Kidney epithelial cell (primary cell): Measurements from ENCODE around the gene EGFL8. TPM values are rescaled to one million over a fixed set of nuclear protein-coding genes. Genes with fewer than 3 reads are reported as not detected.
"Not testable (repeated sequence)": the region's sequence is repeated elsewhere in the genome, so short reads cannot be mapped to it uniquely, and the experiment has no call there.

Experiments used
- DNase-seq: peaks from one replicate; pipeline ENCODE4 v3.0.0-alpha.2; 2010; ENCODE audit warnings: low read depth
- H3K27me3 ChIP-seq: 2 replicates; pipeline ENCODE4 v1.6.0; 2011; ENCODE audit warnings: low read length; ENCODE audit not compliant: control insufficient read depth, insufficient read depth
- H3K36me3 ChIP-seq: 2 replicates; pipeline ENCODE4 v1.5.1; 2011; ENCODE audit warnings: low read length; ENCODE audit not compliant: control insufficient read depth, insufficient read depth
- H3K4me3 ChIP-seq: 2 replicates; pipeline ENCODE4 v1.5.1; 2011; ENCODE audit warnings: low read depth, mild to moderate bottlenecking, control low read depth, low read length
- total RNA-seq: library from RNA; depleted of rRNA; stranded (reverse); fragments of >200 nt; gene quantifications from 2 replicates; pipeline ENCODE4 v1.2.3, GENCODE V29; 2015
- TF ChIP-seq, protein P1 (sequence below): IDR thresholded peaks from 2 replicates; pipeline ENCODE4 v1.5.1; 2011; ENCODE audit warnings: mild to moderate bottlenecking, moderate library complexity, low read length, control low read depth, inconsistent platforms; ENCODE audit not compliant: insufficient read depth, poor library complexity, severe bottlenecking

EGFL8 gene
- total RNA-seq, 1 donor from 2014 or later, result 5.1 TPM

DNA sequence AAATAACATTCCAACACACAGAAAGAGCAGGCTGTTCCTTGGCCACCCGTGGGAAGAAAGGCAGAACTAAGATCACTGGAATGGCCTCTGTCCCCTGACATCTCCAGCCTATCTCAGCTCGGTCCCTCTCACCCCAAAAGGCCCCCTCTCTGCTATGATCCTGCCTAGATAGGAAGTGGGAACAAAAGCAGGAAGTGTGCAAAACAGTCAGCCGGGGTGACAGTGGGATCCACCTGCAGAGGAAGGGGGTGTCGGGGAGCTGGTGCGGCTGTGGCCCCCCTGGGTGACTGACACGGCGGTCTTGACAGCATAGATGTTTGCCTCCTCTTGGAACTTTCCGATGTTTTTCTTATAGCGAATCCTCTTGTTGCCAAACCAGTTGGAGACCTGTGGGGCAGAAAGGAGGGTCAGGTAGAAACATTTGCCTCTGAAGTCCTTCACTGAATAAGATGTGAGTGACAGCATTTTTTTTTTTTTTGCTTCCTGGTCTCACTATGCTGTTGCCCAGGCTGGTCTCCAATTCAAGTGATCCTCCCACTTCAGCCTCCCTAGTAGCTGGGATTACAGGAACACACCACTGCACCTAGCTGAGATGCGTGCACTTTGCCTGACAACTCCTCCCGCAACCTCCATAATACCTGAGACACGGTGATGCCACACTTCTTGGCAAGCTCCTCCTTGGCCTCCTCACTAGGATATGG lies 22.8 kb downstream of the EGFL8 start:
- no peaks in the 10 kb centered on the region for H3K36me3 ChIP-seq
- no peak for DNase-seq
- TF ChIP-seq, protein P1, sequence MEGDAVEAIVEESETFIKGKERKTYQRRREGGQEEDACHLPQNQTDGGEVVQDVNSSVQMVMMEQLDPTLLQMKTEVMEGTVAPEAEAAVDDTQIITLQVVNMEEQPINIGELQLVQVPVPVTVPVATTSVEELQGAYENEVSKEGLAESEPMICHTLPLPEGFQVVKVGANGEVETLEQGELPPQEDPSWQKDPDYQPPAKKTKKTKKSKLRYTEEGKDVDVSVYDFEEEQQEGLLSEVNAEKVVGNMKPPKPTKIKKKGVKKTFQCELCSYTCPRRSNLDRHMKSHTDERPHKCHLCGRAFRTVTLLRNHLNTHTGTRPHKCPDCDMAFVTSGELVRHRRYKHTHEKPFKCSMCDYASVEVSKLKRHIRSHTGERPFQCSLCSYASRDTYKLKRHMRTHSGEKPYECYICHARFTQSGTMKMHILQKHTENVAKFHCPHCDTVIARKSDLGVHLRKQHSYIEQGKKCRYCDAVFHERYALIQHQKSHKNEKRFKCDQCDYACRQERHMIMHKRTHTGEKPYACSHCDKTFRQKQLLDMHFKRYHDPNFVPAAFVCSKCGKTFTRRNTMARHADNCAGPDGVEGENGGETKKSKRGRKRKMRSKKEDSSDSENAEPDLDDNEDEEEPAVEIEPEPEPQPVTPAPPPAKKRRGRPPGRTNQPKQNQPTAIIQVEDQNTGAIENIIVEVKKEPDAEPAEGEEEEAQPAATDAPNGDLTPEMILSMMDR, result no peak
- H3K4me3 ChIP-seq, result no peak overlapping the region
- H3K27me3 ChIP-seq, result no peaks in the 10 kb centered on the region

DNA sequence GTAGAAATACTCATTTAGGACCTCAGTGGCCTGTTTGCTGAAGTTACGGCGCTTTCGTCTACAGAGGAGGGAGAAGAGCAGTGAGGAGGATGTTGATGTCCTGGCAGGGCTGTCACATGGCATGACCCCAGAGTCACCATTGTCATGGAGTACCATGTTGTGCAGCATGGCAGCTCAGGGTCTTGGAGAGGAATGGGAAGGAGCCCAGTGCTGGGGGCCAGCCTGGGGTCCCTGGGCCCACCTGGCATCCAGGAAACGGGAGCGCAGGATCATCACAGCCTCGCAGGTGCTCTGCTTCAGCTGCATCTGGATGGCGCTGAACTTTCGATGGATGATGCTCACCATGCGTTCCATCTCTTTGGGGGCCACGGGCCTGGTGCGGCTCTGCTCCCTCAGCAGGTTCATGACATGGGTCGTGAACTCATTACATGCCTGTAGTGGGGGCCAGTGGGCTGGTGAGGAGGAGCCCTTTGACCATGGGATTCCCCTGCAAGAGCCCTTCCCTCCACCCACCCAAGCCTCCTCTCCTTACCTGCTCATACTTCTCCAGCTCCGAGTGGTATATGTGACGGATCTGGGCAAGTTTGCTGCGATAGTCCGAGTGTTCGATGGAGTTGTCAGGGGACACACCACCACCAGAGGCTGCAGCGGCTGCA lies 23.5 kb downstream of the EGFL8 start:
- H3K27me3 ChIP-seq, H3K4me3 ChIP-seq, H3K36me3 ChIP-seq, DNase-seq: not testable (repeated sequence)

DNA sequence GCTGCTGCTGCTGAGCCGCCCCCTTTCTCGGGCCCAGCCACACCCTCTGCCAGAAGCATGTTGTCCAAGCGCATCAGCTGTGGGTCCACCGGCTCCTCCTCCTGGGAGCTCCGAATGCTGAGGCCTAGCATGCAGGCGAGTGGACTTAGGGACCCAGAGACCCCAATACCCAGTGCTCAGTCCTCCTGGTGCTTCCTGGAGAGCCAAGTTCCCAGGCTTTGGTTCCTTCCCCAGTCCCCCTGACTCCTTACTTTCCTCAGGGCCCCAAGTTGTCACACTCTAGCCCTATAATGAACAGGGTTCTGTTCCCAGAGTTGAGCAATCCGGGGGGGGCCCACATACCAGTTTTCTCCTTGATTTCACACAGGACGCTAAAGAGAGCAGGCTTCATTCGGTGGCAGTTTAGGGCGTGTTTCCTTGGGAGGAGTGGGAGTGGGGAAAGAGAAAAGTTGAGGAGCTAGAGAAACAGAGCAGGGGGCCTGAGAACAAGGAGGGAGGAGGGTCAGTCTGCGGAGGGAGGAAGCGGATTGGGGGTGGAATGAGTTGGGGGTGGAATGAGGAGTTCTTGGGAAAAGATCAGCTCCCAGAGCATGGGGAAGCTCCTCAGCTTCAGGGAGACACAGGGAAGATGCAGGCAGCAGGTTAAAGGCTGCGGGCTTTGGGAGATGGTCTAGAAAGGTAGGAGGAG lies 24.1 kb downstream of the EGFL8 start:
- no peak for DNase-seq
- Histone ChIP-seq H3K36me3 (no peaks in the 10 kb centered on the region), H3K27me3 (no peaks in the 10 kb centered on the region), H3K4me3 (peak overlapping the region; percentile 71)
- TF ChIP-seq, protein P1, result no peak

DNA sequence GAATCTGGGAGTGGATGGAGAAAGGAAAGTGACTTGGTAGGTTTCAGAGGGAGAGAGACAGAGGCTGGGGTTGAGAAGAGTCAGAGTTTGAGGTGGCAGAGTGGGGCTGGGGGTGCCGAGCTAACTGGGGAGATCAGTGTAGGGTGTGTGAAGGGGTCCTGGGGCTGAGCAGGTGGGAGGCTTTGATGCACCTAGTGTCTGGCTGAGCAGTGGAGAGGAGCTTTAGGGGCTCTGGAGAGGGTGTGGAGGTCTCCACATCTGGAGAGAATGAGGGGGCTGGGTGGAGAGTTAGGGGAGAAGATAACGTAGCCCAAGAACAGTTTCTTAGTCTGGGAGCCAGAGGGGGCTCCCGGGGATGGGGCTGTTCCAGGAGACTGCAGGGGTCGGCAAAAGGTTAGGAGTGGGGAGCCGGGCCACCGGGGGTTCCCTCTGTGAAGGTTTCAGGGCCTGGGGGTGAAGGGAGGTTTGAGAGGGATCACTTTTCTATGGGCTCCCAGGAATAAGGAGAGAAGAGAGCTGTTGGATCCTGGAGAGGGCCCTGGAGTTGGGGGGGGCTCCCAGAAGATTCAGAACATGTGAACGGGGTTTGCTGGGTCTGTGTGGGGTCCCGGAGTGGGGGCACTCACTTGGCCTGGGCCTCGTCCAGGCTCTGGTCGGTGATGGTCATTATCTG lies 24.8 kb downstream of the EGFL8 start:
- Histone ChIP-seq H3K27me3 (no peaks in the 10 kb centered on the region), H3K4me3 (peak overlapping the region; percentile 71), H3K36me3 (no peaks in the 10 kb centered on the region)
- TF ChIP-seq, protein P1, result no peak
- DNase-seq, result no peak

DNA sequence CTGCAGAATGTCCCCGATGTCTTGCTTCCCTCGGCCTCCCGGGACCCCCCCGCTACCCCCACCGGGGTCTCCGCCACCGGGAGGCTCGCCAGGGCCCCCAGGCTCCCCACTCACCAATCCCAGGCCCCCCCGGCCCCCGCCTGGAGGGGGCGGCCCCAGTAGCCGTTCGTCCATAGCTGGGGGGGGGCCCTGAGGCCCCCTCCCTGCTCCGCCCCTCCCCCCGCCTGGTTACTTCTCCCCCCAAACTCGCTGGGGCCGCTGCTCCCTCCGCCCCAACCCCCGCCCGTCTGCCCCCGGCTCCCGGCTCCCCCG lies 25.3 kb downstream of the EGFL8 start:
- H3K36me3 ChIP-seq, result no peaks in the 10 kb centered on the region
- H3K27me3 ChIP-seq, result no peaks in the 10 kb centered on the region
- no peak for DNase-seq
- peak overlapping the region; percentile 71 for H3K4me3 ChIP-seq
- TF ChIP-seq, protein P1, result no peak
